GM18507 (cell line): ENCODE data around the gene PTPRN.
"Not testable (repeated sequence)": the region's sequence is repeated elsewhere in the genome, so short reads cannot be mapped to it uniquely, and the experiment has no call there.

ENCODE experiments used
- DNase-seq: peaks from one replicate; pipeline ENCODE4 v3.0.0; 2011; ENCODE audit warnings: low read depth; ENCODE audit not compliant: insufficient read length; ENCODE audit errors: extremely low spot score
- FAIRE-seq: peaks from 2 replicates; lab custom pipeline; 2011; peaks lifted over from hg19 to GRCh38; lab: Jason Lieb, UNC

Gene PTPRN

GRCh38 chr2:219274361-219274921 is 34.8 kb downstream of the PTPRN start:
- DNase-seq, result no peak
- FAIRE-seq, result no peak

GRCh38 chr2:219273937-219274336 is 35.3 kb downstream of the PTPRN start:
- no peak for FAIRE-seq
- DNase-seq, result no peak

DNA sequence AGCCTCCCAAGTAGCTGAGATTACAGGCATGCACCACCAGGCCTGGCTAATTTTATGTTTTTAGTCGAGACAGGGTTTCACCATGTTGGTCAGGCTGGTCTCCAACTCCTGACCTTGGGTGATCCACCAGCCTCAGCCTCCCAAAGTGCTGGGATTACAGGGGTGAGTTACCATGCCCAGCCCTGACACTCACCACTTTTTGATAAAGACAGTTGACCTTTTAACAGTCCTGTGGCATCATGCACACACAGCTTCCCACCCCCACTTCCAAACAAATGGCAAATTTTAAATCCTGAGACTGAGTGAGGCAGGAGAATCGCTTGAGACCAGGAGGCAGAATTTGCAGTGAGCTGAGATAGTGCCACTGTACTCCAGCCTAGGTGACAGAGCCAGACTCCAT is 36.2 kb downstream of the PTPRN start:
- FAIRE-seq (no peak), DNase-seq (no peak)

DNA sequence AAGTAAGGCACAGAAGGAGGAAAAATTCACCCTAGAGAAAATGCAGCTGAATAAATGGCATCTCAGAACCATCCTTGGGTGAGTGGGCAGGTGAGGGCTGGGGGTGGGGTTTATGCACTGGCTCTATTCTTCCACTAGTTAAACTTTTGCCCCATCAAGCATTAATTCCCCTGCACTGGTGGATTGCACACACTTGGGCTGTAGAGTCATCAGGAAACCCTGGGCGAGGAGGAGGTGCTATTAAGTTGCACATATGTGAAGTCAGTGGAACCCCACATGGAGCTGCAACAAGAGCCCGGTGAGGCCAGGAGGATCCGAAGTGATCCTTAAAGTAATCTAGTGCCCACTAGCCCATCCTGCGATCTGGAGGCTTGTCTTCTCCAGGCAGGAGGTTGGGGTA is 36.8 kb downstream of the PTPRN start:
- FAIRE-seq, result no peak
- no peak for DNase-seq

DNA sequence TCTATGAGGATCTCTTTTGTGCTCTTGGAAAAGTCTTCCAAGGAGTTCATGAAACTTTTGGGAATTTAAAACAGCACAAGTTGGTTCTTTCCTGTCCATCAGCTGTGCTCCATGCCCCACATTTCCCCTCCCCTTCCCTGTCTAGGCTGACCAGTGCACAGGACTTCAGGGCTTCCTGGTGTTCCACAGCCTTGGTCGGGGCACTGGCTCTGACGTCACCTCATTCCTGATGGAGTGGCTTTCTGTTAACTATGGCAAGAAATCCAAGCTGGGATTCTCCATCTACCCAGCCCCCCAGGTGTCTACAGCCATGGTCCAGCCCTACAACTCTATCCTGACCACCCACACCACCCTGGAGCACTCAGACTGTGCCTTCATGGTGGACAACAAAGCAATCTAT is 38.2 kb downstream of the PTPRN start:
- FAIRE-seq (no peak), DNase-seq (no peak)

DNA sequence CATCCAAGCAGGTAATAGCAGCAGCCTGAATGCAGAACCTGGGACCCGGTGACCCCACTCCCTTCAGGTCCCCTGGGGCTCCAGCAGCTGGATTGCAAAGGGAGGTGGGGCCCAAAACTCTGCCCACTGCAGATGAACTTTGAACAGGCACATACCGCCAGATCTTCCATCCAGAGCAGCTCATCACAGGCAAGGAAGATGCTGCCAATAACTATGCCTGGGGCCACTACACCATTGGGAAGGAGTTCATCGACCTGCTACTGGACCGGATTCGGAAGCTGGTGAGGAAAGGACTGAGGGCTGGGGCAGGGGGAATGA is 39.2 kb downstream of the PTPRN start:
- no peak for FAIRE-seq

DNA sequence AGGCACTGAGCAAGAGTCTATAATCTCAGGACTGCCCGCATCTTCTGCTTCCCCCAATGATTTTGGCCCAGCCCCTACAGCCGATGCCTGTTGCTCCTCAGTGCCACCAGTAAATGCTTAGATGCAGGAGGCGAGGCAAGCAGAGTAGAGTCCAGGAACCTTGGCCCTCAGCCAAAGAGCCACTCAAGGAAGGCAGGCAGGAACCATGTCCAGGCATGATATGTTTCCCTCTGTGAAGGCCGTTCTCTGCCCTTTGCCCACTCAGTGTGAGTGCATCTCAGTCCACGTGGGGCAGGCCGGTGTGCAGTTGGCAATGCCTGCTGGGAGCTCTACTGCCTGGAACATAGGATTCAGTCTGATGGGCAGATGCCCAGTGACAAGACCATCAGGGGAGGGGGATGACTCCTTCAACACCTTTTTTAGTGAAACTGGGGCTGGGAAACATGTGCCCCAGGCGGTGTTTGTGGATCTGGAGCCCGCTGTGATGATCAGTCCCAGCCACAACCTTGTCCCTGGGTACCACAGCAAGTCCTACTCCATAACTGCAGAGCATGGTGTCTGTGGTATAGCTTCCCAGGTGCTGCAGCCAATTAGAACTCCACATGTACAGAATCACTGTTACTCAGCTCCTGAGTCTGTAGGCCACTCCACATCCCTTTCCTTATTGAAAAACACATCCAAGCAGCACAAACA is 39.7 kb downstream of the PTPRN start:
- DNase-seq, result no peak

More for the DNA sequence above, 39.2 kb downstream of the PTPRN start:
- no peak for DNase-seq

DNA sequence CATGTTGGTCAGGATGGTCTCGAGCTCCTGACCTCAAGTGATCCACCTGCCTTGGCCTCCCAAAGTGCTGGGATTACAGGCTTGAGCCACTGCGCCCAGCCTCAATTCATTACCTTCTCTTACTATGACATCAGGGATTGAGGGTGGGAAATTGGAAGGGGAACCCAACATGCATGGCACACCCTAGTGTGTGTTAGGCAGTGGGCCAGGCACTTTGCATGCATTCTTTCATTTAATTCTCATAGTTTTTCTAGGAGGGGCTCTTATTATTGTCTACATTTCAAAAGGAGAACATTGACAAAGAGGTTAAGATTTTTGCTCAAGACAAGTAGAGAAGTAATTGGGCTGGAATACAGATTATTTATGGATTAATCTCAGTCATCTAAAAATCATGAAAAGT is 40.9 kb downstream of the PTPRN start:
- DNase-seq, result no peak
- no peak for FAIRE-seq

More for the DNA sequence above, 39.7 kb downstream of the PTPRN start:
- FAIRE-seq, result no peak

GRCh38 chr2:219266886-219267285 is 42.3 kb downstream of the PTPRN start:
- no peak for FAIRE-seq

DNA sequence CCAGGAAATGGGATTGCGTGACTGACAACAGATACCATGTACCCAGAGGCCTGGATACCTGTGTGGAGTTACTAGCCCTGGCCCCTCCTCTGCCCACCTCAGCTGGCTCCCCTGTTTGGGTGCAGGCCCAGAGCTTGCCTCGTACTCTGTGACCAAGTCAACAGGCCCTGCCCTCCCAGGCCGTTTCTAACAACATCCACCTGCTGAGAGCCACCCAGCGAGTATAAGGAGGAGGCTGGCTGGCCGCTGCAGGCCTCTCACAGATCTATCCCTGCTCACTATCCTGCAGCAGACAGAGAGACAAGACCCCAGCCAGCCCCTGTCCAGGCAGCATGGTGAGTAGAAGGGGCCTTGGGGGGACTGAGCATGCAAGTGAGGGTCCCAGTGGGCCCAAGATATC is 43.0 kb downstream of the PTPRN start:
- FAIRE-seq (no peak), DNase-seq (no peak)

More at GRCh38 chr2:219266886-219267285, 42.3 kb downstream of the PTPRN start:
- no peak for DNase-seq

DNA sequence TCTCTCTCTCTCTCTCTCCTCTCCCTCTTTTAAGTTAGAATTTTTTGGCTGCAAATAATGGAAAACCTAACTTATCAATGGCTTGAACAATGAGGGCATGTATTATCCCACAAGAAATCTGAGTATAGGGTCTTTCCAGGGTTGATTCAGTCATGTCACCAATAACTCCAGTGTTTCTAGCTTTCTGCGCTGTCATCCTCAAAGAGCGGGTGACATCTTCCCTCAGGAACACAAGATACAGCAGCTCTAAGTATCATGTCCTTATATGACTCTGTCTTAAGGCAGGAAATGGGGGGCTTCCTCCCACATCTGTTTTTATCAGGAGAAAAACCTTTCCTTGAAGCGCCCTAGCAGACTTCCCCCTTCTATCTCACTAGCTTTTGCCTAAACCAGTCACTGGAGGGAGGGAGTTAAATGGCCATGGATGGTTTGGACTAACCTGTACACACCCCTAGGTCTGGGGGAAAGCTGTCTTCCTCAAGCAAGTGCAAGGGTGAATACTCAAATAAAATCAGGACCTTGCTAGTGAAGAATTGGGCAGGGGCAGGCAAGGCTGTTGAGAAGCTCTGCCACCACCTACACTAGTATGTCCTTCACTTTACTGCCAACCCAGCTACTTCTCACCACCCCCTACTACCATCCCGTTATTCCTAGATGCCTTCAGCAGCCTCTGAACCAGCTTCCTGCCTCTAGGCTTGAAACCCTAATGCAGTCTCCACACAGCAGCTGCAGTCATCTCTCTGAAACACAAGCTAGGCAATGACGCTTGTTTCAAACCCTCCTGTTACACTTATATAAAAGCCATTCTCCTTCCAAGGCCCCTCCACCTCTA is 48.0 kb downstream of the PTPRN start:
- FAIRE-seq (no peak), DNase-seq (no peak)

- DNase-seq, FAIRE-seq: not testable (repeated sequence)
Measured at GRCh38 chr2:219258942-219259341, 50.3 kb downstream of the PTPRN start.

DNA sequence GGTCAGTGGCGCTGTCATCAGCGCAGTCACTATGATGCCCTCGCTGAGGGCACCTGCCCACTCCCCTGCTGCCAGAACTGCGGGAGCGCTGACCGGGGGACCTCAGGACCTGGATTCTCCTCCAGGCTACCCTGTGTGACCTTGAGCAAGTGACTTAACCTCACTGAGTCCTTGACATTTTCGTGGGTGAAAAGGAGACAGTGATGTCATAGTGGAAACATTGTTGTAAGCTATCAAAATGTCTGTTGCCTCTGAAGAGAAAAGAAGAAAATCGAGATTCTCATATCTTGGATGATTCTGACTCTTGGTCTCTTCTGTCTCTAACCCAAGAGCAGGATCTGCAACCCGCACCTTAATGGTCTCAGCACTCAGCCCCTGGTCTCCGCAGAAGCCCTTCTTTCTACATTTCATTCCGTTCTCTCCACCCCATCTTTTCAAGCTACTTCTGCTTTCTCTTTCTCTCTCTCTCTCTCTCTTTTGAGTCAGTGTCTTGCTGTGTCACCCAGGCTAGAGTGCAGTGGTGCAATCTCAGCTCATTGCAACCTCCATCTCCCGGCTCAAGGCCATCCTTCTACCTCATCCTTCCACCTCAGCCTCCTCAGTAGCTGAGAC is 54.5 kb downstream of the PTPRN start:
- DNase-seq, result no peak
- peak; percentile 69 for FAIRE-seq

- peak; percentile 94 for DNase-seq
- peak; percentile 87 for FAIRE-seq
Measured at GRCh38 chr2:219253753-219254589, 55.2 kb downstream of the PTPRN start, which contains the start of gene TUBA4A. TUBA4A (minus strand) TSS chr2:219253918; CDS start chr2:219253858, 60 bp downstream.

DNA sequence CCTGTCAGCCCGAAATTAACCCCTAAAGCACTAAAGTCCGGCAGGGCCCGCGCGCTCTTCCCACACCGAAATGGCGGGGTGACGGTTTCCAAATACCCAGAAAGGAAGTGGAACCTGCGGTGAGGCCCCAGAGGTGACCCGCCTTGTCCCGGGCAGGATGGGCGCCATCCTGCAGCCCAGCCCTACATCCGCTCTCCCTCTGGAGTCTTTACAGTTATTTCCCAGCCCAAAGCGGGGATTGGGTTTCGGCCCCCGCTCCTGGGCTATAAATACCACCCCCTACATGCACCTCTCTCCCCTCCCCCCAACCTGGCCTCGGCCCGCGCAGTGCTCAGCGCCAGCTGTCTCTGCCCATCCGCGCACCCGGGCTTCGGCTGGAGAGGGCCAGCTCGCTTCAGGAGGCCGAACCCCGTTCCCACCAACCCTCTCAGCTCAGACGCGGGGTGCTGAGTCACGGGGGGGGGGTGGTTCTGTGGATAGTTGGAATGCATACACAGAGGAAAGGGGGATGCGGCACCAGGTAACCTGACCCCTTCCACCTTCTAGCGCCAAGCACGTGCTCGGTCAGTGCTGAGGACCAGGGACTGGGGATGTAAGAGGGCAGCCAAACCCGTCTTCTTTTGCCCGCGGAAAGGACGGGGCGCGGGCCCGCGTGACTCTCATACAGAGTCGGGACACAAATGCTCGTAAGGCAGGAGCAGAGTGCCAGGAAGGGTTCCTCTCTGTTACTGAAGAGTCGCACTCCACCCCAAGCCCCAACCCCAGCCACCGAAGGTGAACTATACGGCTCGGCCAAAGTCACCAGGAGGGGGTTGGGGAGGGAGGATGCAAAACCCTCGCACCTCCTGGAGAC is 56.1 kb downstream of the PTPRN start, which contains the start of gene TUBA4B:
Gene TUBA4B, plus strand, starts transcription at position 344 of the 853 bp plus-strand sequence. Its CDS starts 165 bp downstream, at position 509.
- FAIRE-seq, result peak; percentile 62
- DNase-seq, result no peak

DNA sequence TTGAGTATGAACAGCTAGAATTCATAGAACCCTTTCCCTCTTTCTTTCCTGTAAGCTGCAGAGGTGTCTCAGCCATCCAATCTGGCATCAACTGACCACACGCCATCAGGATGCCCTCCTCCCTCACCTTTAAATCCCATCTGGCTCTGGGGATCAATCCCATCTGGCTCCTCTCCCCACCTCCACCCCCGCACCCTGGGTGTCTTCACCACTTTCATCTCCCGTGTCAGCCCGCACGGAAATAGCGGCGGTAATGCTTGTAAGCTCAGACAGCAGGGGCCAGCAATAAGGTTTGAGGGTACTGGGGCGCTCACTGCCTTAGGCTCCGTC is 56.7 kb downstream of the PTPRN start:
- no peak for FAIRE-seq
- DNase-seq, result no peak

- no peak for FAIRE-seq
- no peak for DNase-seq
Measured at GRCh38 chr2:219252084-219252483, 57.1 kb downstream of the PTPRN start.

DNA sequence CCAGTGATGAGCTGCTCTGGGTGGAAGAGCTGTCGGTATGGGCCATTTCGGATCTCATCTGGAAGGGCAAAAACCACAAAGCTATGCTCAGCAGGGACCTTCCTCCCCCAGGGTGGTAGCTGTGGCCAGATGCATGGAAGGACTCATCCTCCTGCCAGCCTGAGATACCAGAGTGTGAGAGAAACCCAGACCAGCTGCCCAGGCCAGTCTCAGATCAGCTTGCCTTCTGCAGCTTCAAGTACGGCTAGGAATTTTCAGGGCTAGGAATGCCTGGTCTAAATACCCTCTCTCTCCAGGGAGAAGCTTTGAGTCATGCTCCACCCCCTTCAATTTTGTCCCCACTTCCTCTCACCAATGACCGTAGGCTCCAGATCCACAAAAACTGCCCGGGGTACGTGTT is 57.5 kb downstream of the PTPRN start:
- DNase-seq, result no peak
- no peak for FAIRE-seq
